Neural crest cell (in vitro differentiated cells): Measurements from ENCODE around the gene PROK1. TPM values are rescaled to one million over a fixed set of nuclear protein-coding genes. Genes with fewer than 3 reads are reported as not detected.
A peak's percentile ranks its signal among the peaks of the same experiment; 100 is the strongest.
"Not testable (repeated sequence)": the region's sequence is repeated elsewhere in the genome, so short reads cannot be mapped to it uniquely, and the experiment has no call there.

Experiments used
- DNase-seq: peaks from one replicate; pipeline ENCODE4 v3.0.0; 2021; ENCODE audit warnings: low read depth, mixed read lengths, low spot score
- H3K27ac Mint-ChIP-seq: one replicate; pipeline ENCODE4 v1.8.0; 2021; ENCODE audit warnings: mild to moderate bottlenecking, mixed read lengths; ENCODE audit not compliant: unreplicated experiment
- H3K27me3 Mint-ChIP-seq: 2 replicates; pipeline ENCODE4 v1.8.0; 2021; ENCODE audit warnings: low read depth, mild to moderate bottlenecking, mixed read lengths
- H3K36me3 Mint-ChIP-seq: 2 replicates; pipeline ENCODE4 v1.8.0; 2021; ENCODE audit warnings: low read depth, mild to moderate bottlenecking, mixed read lengths
- H3K4me1 Mint-ChIP-seq: 2 replicates; pipeline ENCODE4 v1.8.0; 2021; ENCODE audit warnings: mixed read lengths
- H3K4me3 Mint-ChIP-seq: one replicate; pipeline ENCODE4 v1.8.0; 2021; ENCODE audit warnings: mild to moderate bottlenecking, mixed read lengths
- H3K9me3 Mint-ChIP-seq: 2 replicates; pipeline ENCODE4 v1.8.0; 2021; ENCODE audit warnings: mixed read lengths
- total RNA-seq: library from RNA; stranded (reverse); gene quantifications from 2 replicates; pipeline ENCODE4 v1.2.1, GENCODE V29; 2021
- TF ChIP-seq, protein P1 (sequence below): fragments of 200-600 bp; sonication (generic); conservative IDR thresholded peaks from 2 replicates; pipeline ENCODE4 v1.5.0; 2021; ENCODE audit warnings: antibody characterized with exemption, mild to moderate bottlenecking

The PROK1 gene
- total RNA-seq, 1 donor from 2014 or later = not detected

DNA sequence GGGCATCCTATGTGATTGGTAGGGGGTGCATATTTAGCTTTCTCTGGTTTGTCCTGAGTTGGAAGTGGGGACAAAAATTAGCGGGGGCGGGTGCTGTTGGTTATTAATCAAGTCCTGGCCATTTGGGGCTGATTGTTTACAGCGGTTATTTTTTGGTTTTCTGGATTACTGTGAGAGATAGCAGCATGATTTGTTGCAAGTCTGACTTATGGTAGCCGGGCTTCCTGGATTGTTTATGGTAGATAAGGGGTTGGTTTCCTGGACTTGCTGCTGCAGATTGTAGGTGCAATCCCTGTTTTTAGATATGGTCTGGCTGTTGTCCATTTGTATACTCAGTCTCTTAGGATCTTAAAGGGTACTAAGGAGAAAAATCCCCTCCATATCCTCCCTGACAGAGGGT, 12.1 kb upstream of the PROK1 start:
- Mint-ChIP-seq H3K4me1 (peaks cover 14% of the 10 kb centered on the region), H3K27me3 (no peaks in the 10 kb centered on the region), H3K9me3 (no peaks in the 10 kb centered on the region), H3K4me3 (no peak overlapping the region), H3K27ac (peak overlapping the region; percentile 9), H3K36me3 (no peaks in the 10 kb centered on the region)
- TF ChIP-seq, protein P1, sequence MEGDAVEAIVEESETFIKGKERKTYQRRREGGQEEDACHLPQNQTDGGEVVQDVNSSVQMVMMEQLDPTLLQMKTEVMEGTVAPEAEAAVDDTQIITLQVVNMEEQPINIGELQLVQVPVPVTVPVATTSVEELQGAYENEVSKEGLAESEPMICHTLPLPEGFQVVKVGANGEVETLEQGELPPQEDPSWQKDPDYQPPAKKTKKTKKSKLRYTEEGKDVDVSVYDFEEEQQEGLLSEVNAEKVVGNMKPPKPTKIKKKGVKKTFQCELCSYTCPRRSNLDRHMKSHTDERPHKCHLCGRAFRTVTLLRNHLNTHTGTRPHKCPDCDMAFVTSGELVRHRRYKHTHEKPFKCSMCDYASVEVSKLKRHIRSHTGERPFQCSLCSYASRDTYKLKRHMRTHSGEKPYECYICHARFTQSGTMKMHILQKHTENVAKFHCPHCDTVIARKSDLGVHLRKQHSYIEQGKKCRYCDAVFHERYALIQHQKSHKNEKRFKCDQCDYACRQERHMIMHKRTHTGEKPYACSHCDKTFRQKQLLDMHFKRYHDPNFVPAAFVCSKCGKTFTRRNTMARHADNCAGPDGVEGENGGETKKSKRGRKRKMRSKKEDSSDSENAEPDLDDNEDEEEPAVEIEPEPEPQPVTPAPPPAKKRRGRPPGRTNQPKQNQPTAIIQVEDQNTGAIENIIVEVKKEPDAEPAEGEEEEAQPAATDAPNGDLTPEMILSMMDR = no peak
- no peak for DNase-seq

DNA sequence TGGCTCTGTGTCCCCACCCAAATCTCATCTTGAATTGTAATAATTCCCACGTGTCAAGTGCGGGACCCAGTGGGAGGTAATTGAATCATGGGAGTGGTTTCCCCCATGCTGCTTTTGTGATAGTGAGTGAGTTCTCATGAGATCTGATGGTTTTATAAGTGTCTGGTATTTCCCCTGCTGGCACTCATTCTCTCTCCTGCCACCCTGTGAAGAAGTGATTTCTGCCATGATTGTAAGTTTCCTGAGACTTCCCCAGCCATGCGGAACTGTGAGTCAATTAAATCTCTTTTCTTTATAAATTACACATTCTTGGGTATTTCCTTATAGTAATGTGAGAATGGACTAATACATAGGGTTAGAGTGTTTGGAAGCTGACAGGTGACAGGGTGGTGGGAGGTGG, 11.1 kb upstream of the PROK1 start:
- not testable (repeated sequence) for H3K27ac Mint-ChIP-seq, H3K4me1 Mint-ChIP-seq

DNA sequence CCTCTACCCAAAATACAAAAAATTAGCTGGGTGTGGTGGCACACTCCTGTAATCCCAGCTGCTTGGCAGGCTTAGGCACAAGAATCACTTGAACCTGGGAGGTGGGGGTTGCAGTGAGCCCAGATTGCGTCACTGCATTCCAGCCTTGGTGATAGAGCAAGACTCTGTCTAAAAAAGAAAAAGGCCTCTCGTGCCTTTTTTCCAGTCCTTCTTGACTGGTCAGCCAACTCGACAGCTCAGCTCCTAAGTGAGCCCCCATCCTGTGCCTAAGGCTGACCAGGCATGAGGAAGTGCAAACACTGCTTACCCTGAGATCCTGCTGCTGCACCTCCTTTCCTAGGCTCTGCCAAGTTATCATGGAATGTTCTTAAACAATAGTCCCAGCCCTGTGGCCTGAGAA, 10.1 kb upstream of the PROK1 start:
- Mint-ChIP-seq H3K36me3 (no peaks in the 10 kb centered on the region), H3K9me3 (no peaks in the 10 kb centered on the region), H3K27ac (no peak overlapping the region), H3K4me1 (peaks cover 9% of the 10 kb centered on the region), H3K27me3 (peaks cover 3% of the 10 kb centered on the region), H3K4me3 (no peak overlapping the region)
- no peak for DNase-seq
- TF ChIP-seq, protein P1 = no peak

More for the DNA sequence above, 11.1 kb upstream of the PROK1 start:
- not testable (repeated sequence) for H3K27me3 Mint-ChIP-seq, H3K4me3 Mint-ChIP-seq, H3K9me3 Mint-ChIP-seq, H3K36me3 Mint-ChIP-seq, DNase-seq

DNA sequence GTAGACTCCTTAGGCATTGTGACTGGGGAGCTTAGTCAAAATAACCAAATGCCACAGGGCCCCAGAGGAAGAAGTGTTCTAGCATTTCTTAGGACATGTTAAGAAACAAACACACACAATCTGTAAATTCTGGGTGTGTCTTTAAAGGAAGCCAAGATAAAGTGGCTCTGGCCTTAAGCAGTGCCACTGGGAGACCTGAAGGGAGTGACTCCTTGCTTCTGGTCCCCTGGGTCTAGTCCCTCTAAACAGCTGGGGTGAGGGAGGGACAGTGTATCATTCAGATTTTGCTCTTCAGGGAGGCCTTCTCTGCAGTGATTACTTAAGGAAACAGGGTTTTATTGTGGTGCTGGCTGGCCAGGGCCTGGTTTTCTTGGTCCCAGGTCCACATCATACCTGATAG, 9.1 kb upstream of the PROK1 start:
- Mint-ChIP-seq H3K27ac (no peak overlapping the region), H3K9me3 (no peaks in the 10 kb centered on the region), H3K36me3 (no peaks in the 10 kb centered on the region), H3K27me3 (peaks cover 3% of the 10 kb centered on the region), H3K4me1 (no peaks in the 10 kb centered on the region), H3K4me3 (no peak overlapping the region)
- no peak for DNase-seq
- TF ChIP-seq, protein P1 = no peak

- DNase-seq = no peak
- TF ChIP-seq, protein P1 = no peak
- H3K9me3 Mint-ChIP-seq = no peaks in the 10 kb centered on the region
- H3K4me3 Mint-ChIP-seq = no peak overlapping the region
- peaks cover 8% of the 10 kb centered on the region for H3K27me3 Mint-ChIP-seq
- no peaks in the 10 kb centered on the region for H3K4me1 Mint-ChIP-seq
- no peaks in the 10 kb centered on the region for H3K36me3 Mint-ChIP-seq
- no peak overlapping the region for H3K27ac Mint-ChIP-seq
Measured at GRCh38 chr1:110443451-110443850, 7.5 kb upstream of the PROK1 start.

GRCh38 chr1:110444561-110444960, 6.4 kb upstream of the PROK1 start:
- Mint-ChIP-seq H3K4me3 (no peak overlapping the region), H3K27me3 (peaks cover 15% of the 10 kb centered on the region), H3K36me3 (no peaks in the 10 kb centered on the region), H3K9me3 (no peaks in the 10 kb centered on the region), H3K27ac (no peak overlapping the region), H3K4me1 (no peaks in the 10 kb centered on the region)
- DNase-seq = no peak
- TF ChIP-seq, protein P1 = no peak
